Measurements from ENCODE around the gene PLXNC1.

PLXNC1 gene

DNA sequence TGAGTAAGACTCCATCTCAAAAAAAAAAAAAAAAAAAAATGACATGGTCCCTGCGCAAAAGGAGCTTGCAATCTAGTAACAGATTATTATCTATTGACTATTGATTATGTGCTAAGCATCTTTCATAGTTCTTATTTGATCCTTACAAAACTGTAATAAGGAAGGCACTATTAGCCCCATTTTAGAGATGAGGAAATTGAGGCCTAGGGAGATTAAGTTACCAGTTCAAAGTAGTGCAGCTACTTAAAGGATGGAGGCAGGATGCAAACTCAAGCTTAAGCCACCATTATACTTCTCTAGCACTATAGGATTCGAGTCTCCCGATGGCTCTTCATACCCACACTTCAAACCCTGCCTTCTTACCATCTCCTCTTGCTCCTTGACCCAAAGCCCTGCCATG lies 31.3 kb downstream of the PLXNC1 start:
- no peak for DNase-seq (ENCODE audit: low spot score)
- in situ Hi-C loops (cut with MboI; ENCODE audit: low pct_unique_long_range_greater_than_20kb, low sequenced_read_pairs, unreplicated experiment), result no loop called here
- no peak for TF ChIP-seq CTCF (IDR thresholded peaks at IDR 0.05; ENCODE audit: extremely low read depth, insufficient read depth, missing control alignments)

GRCh38 chr12:94180558-94181296 lies 32.4 kb downstream of the PLXNC1 start:
- in situ Hi-C loops (cut with MboI; ENCODE audit: low pct_unique_long_range_greater_than_20kb, low sequenced_read_pairs, unreplicated experiment), result no loop called here
- no peak for DNase-seq (ENCODE audit: low spot score)
- TF ChIP-seq CTCF (IDR thresholded peaks at IDR 0.05; ENCODE audit: extremely low read depth, insufficient read depth, missing control alignments), result no peak

DNA sequence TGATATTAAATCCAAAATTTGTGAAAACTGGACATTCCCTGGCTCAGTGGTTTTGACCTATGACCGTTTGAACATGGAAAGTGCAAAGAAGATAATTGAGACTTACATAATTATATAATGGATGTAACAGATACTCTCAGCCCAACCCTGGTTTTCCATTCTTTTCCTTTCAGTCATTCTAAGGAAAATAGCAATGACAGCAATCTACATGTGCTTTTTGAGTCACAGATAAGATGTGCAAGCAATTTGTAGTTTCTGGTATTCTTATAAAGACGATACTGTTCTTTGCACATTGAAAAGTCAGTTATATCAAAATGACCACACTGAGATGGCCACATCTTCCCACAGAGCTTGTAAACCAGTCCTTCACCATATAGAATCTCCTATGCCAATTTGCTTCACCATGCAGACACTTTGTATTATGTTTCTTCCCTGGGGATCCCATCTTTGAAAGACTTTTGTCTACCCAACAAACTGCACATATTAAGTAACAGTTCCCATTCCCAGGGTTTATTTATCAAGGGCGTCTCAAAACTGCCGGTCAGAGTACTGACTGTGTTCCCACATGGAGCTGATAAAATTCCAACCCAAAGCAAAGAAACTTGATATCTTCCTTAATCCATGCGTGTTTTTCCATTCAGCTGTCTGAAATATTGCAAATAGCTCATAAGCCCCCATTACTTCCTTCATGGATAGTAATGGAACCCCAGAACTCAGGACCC lies 34.8 kb downstream of the PLXNC1 start:
- TF ChIP-seq CTCF (IDR thresholded peaks at IDR 0.05; ENCODE audit: extremely low read depth, insufficient read depth, missing control alignments), result no peak
- DNase-seq (ENCODE audit: low spot score), result no peak
- in situ Hi-C loops (cut with MboI; ENCODE audit: low pct_unique_long_range_greater_than_20kb, low sequenced_read_pairs, unreplicated experiment), result no loop called here

DNA sequence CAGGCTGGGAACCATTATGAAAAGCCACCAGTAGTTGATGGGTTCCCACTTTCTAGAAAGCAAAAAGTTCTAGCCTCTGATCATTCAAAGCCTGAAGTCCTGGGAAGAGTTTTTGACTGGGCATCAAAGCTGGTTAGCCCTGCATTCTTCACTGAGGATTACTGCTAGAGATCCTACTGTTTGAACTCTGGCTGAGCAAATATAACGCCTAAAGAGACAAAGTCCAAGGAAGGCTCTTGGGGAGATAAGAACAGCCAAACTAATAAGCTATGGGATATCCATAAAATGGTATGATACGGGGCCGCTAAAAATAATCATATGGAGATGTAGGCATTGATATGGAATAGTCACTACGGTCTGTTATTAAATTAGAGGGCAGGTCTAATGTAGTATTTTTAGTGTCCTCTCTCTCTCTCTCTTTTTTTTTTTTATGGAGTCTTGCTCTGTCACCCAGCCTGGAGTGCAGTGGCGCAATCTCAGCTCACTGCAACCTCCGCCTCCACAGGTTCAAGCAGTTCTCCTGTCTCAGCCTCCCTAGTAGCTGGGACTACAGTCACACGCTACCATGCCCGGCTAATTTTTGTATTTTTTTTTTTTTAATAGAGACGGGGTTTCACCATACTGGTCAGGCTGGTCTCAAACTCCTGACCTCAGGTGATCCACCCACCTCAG lies 35.5 kb downstream of the PLXNC1 start:
- DNase-seq (ENCODE audit: low spot score), result no peak
- no peak for TF ChIP-seq CTCF (IDR thresholded peaks at IDR 0.05; ENCODE audit: extremely low read depth, insufficient read depth, missing control alignments)
- in situ Hi-C loops (cut with MboI; ENCODE audit: low pct_unique_long_range_greater_than_20kb, low sequenced_read_pairs, unreplicated experiment), result no loop called here

- DNase-seq (ENCODE audit: low spot score), result no peak
- no peak for TF ChIP-seq CTCF (IDR thresholded peaks at IDR 0.05; ENCODE audit: extremely low read depth, insufficient read depth, missing control alignments)
- in situ Hi-C loops (cut with MboI; ENCODE audit: low pct_unique_long_range_greater_than_20kb, low sequenced_read_pairs, unreplicated experiment), result no loop called here
Observed at GRCh38 chr12:94184995-94185719, 36.8 kb downstream of the PLXNC1 start.

GRCh38 chr12:94185801-94186200 lies 37.4 kb downstream of the PLXNC1 start:
- no peak for TF ChIP-seq CTCF (IDR thresholded peaks at IDR 0.05; ENCODE audit: extremely low read depth, insufficient read depth, missing control alignments)
- in situ Hi-C loops (cut with MboI; ENCODE audit: low pct_unique_long_range_greater_than_20kb, low sequenced_read_pairs, unreplicated experiment), result no loop called here
- no peak for DNase-seq (ENCODE audit: low spot score)
